OCI-LY1 (cell line): ENCODE measurements around the gene PAX8.

Experiments used
- H2AFZ ChIP-seq: fragments of 200-600 bp; sonication (generic), shearing (Covaris generic); 2 replicates; pipeline ENCODE4 v1.6.0; 2014; ENCODE audit warnings: antibody characterized with exemption, mild to moderate bottlenecking, low read length
- H3F3A ChIP-seq: fragments of 200-600 bp; sonication (generic), shearing (Covaris generic); 2 replicates; pipeline ENCODE4 v1.6.0; 2014; ENCODE audit warnings: mild to moderate bottlenecking, antibody characterized with exemption, low read length, moderate library complexity; ENCODE audit not compliant: insufficient read depth
- H3K27ac ChIP-seq: fragments of 200-600 bp; sonication (generic); 2 replicates; pipeline ENCODE4 v1.5.1; 2014; ENCODE audit warnings: low read length, mixed run types, mild to moderate bottlenecking, low read depth; ENCODE audit not compliant: poor library complexity, severe bottlenecking
- H3K27me3 ChIP-seq: fragments of 200-600 bp; sonication (generic); 2 replicates; pipeline ENCODE4 v1.6.0; 2014; ENCODE audit warnings: antibody characterized with exemption, mild to moderate bottlenecking, low read length, moderate library complexity; ENCODE audit not compliant: insufficient read depth
- H3K36me3 ChIP-seq: fragments of 200-600 bp; sonication (generic); 2 replicates; pipeline ENCODE4 v1.6.1; 2014; ENCODE audit warnings: mild to moderate bottlenecking, antibody characterized with exemption, low read length, moderate library complexity, mixed read lengths; ENCODE audit not compliant: insufficient read depth
- H3K4me1 ChIP-seq: fragments of 200-600 bp; sonication (generic); 2 replicates; pipeline ENCODE4 v1.5.1; 2014; ENCODE audit warnings: mild to moderate bottlenecking, low read length, moderate library complexity; ENCODE audit not compliant: insufficient read depth, severe bottlenecking
- H3K4me2 ChIP-seq: fragments of 200-600 bp; sonication (generic), shearing (Covaris generic); 2 replicates; pipeline ENCODE4 v1.6.1; 2014; ENCODE audit warnings: low read length
- H3K4me3 ChIP-seq: fragments of 200-600 bp; sonication (generic); 2 replicates; pipeline ENCODE4 v1.5.1; 2014; ENCODE audit warnings: low read length, low read depth, mild to moderate bottlenecking, mixed read lengths; ENCODE audit not compliant: poor library complexity, severe bottlenecking
- H3K79me2 ChIP-seq: fragments of 200-600 bp; shearing (Covaris generic); 2 replicates; pipeline ENCODE4 v1.6.1; 2016; ENCODE audit warnings: mixed run types, low read length, mixed read lengths; ENCODE audit not compliant: insufficient read depth
- H3K9ac ChIP-seq: fragments of 200-600 bp; sonication (generic), shearing (Covaris generic); 2 replicates; pipeline ENCODE4 v1.6.1; 2014; ENCODE audit warnings: mild to moderate bottlenecking, low read length, mixed read lengths
- H3K9me2 ChIP-seq: fragments of 200-600 bp; sonication (generic), shearing (Covaris generic); 2 replicates; pipeline ENCODE4 v1.6.1; 2014; ENCODE audit warnings: low read depth, mild to moderate bottlenecking, low read length, mixed read lengths
- H3K9me3 ChIP-seq: fragments of 200-600 bp; shearing (Covaris generic); 2 replicates; pipeline ENCODE4 v1.6.1; 2014; ENCODE audit warnings: low read length, mixed read lengths
- H4K20me1 ChIP-seq: fragments of 200-600 bp; sonication (generic), shearing (Covaris generic); 2 replicates; pipeline ENCODE4 v1.6.0; 2016; ENCODE audit warnings: mild to moderate bottlenecking, low read length; ENCODE audit not compliant: insufficient read depth
- EZH2 ChIP-seq: fragments of 200-600 bp; sonication (generic), shearing (Covaris generic); IDR thresholded peaks from 2 replicates; pipeline ENCODE4 v1.8.0; 2017; ENCODE audit warnings: borderline replicate concordance, mixed run types, mild to moderate bottlenecking, antibody characterized with exemption, low read length, moderate library complexity, mixed read lengths
- TF ChIP-seq, protein P1 (sequence below): fragments of 200-600 bp; sonication (generic), shearing (Covaris generic); IDR thresholded peaks from 2 replicates; pipeline ENCODE4 v1.5.1; 2017; ENCODE audit warnings: mild to moderate bottlenecking, antibody characterized with exemption, low read length, moderate library complexity, mixed read lengths

PAX8 gene

GRCh38 chr2:113282747-113283533 lies 4.2 kb upstream of the PAX8 start:
- no peak overlapping the region for H3K4me2 ChIP-seq
- no peak for TF ChIP-seq EZH2
- TF ChIP-seq, protein P1, sequence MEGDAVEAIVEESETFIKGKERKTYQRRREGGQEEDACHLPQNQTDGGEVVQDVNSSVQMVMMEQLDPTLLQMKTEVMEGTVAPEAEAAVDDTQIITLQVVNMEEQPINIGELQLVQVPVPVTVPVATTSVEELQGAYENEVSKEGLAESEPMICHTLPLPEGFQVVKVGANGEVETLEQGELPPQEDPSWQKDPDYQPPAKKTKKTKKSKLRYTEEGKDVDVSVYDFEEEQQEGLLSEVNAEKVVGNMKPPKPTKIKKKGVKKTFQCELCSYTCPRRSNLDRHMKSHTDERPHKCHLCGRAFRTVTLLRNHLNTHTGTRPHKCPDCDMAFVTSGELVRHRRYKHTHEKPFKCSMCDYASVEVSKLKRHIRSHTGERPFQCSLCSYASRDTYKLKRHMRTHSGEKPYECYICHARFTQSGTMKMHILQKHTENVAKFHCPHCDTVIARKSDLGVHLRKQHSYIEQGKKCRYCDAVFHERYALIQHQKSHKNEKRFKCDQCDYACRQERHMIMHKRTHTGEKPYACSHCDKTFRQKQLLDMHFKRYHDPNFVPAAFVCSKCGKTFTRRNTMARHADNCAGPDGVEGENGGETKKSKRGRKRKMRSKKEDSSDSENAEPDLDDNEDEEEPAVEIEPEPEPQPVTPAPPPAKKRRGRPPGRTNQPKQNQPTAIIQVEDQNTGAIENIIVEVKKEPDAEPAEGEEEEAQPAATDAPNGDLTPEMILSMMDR, result no peak
- H3K4me1 ChIP-seq, result no peaks in the 10 kb centered on the region
- no peaks in the 10 kb centered on the region for H3K9me2 ChIP-seq
- no peaks in the 10 kb centered on the region for H3K79me2 ChIP-seq
- no peaks in the 10 kb centered on the region for H3K27me3 ChIP-seq
- H4K20me1 ChIP-seq, result no peaks in the 10 kb centered on the region
- no peaks in the 10 kb centered on the region for H3K9me3 ChIP-seq
- H3K36me3 ChIP-seq, result no peaks in the 10 kb centered on the region
- no peak overlapping the region for H2AFZ ChIP-seq
- H3F3A ChIP-seq, result no peaks in the 10 kb centered on the region
- H3K4me3 ChIP-seq, result no peak overlapping the region
- H3K9ac ChIP-seq, result no peak overlapping the region
- no peak overlapping the region for H3K27ac ChIP-seq

DNA sequence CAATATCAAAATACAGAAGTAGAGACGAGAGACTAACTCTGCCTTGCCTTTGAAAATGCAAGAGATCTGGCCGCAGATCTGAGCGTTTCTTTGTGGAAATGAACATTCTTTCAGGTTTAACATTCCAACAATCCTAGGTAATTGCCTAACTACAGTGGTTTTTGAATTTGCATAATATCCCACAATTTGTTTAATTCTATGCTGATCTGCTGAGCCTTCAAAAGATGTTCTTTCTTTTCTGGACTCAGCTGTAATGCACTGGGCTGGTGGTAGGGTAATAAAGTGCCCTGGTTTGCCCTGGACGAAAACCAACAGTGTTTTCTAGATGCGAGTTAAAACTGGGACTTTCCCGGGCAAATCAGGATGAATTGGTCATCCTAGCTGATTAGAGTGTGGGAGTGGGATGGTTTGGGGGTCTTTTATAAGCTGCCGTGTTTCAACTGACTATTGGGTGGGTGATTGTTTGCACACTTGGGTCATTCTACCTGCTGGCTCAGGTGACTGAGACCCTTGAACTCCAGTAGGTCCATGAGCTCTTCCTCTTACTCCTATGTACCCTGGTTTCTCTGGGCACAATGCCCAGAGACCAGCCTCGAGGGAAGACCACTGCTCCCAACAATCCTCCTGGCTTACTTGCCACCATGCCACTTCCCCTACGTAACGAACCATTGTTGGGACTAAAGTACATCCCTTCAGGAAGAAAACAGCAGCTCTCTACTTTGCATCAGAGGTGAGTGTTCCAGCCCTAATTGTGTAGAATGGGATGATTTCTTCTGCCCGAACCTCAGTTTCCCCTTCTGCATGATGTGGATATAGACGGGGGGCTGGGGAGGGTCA lies 3.4 kb upstream of the PAX8 start:
- Histone ChIP-seq H3K4me3 (no peak overlapping the region), H3K4me1 (no peaks in the 10 kb centered on the region), H3K27ac (no peak overlapping the region), H2AFZ (no peak overlapping the region), H3K9me3 (no peaks in the 10 kb centered on the region), H3K4me2 (no peak overlapping the region), H3K9me2 (no peaks in the 10 kb centered on the region), H3F3A (no peaks in the 10 kb centered on the region), H3K79me2 (no peaks in the 10 kb centered on the region), H3K27me3 (no peaks in the 10 kb centered on the region), H3K36me3 (no peaks in the 10 kb centered on the region), H3K9ac (no peak overlapping the region), H4K20me1 (no peaks in the 10 kb centered on the region)
- TF ChIP-seq, protein P1, result no peak
- TF ChIP-seq EZH2, result no peak

DNA sequence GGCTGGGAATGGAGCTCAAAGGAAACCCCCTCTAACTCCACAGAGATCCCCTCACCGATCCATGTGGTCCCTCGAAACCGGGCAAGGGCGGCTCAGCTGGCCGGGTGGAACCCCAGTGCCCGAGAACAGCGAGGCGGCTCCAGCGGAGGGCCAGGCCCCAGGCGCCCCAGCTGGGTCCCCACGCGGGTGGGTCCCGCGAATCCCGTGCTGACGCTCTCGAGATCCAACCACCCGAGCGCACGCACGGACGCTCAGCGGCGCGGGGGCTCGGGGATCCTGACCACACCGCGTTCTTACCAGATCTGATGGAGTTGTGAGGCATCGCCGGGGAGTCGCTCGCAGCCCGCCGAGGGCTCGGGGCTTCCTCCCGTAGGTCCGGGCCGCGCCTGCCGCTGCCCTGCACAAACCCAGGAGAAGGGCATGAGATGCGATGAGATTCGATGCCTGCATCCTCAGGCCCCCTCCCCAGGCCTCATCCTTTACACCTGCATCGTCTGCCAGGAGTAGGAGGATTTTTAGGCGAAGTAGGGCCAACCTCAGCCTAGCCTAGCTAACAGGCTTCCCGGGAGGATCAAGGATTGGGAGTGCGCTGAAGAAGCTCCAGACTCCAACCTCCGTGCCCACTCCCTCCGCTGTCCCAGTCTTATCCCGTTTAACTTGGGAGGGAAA lies 514 bp downstream of the PAX8 start:
- no peaks in the 10 kb centered on the region for H3K79me2 ChIP-seq
- no peaks in the 10 kb centered on the region for H3K4me1 ChIP-seq
- no peaks in the 10 kb centered on the region for H3F3A ChIP-seq
- no peak overlapping the region for H2AFZ ChIP-seq
- H3K4me3 ChIP-seq, result no peak overlapping the region
- H3K27me3 ChIP-seq, result no peaks in the 10 kb centered on the region
- H3K36me3 ChIP-seq, result no peaks in the 10 kb centered on the region
- no peaks in the 10 kb centered on the region for H3K9me2 ChIP-seq
- H3K4me2 ChIP-seq, result no peak overlapping the region
- TF ChIP-seq, protein P1, result no peak
- TF ChIP-seq EZH2, result no peak
- no peak overlapping the region for H3K9ac ChIP-seq
- H3K9me3 ChIP-seq, result no peaks in the 10 kb centered on the region
- no peaks in the 10 kb centered on the region for H4K20me1 ChIP-seq
- H3K27ac ChIP-seq, result no peak overlapping the region
